H9 (cell line): ENCODE measurements around the gene OSTF1. TPM values are rescaled to one million over a fixed set of nuclear protein-coding genes. Genes with fewer than 3 reads are reported as not detected.

Source experiments
- DNase-seq: peaks from one replicate; pipeline ENCODE4 v3.0.0-alpha.2; 2017
- H2AFZ ChIP-seq: one replicate; pipeline ENCODE4 v1.6.1; 2013; ENCODE audit warnings: mild to moderate bottlenecking, low read length, control low read depth, moderate library complexity
- H2AK5ac ChIP-seq: 2 replicates; pipeline ENCODE4 v1.6.1; 2013; ENCODE audit warnings: low read length, control low read depth, mixed read lengths; ENCODE audit not compliant: insufficient read length
- H2BK120ac ChIP-seq: one replicate; pipeline ENCODE4 v1.6.1; 2013; ENCODE audit warnings: low read depth, mild to moderate bottlenecking, low read length, control low read depth, inconsistent platforms; ENCODE audit not compliant: poor library complexity, severe bottlenecking
- H2BK12ac ChIP-seq: 2 replicates; pipeline ENCODE4 v1.6.1; 2013; ENCODE audit warnings: low read length, control low read depth, mixed read lengths, low read depth; ENCODE audit not compliant: insufficient read length
- H2BK15ac ChIP-seq: 2 replicates; pipeline ENCODE4 v1.6.1; 2013; ENCODE audit warnings: low read depth, low read length, control low read depth
- H2BK20ac ChIP-seq: one replicate; pipeline ENCODE4 v1.6.1; 2013; ENCODE audit warnings: low read depth, mild to moderate bottlenecking, low read length, control low read depth, inconsistent platforms; ENCODE audit not compliant: poor library complexity, severe bottlenecking
- H2BK5ac ChIP-seq: 2 replicates; pipeline ENCODE4 v1.6.1; 2013; ENCODE audit warnings: low read length, control low read depth, mixed read lengths; ENCODE audit not compliant: insufficient read length
- H3K14ac ChIP-seq: 2 replicates; pipeline ENCODE4 v1.6.1; 2013; ENCODE audit warnings: low read length, control low read depth; ENCODE audit not compliant: insufficient read depth
- H3K18ac ChIP-seq: 2 replicates; pipeline ENCODE4 v1.6.1; 2013; ENCODE audit warnings: low read depth, mild to moderate bottlenecking, mixed read lengths, low read length, control low read depth; ENCODE audit not compliant: insufficient read length
- H3K23ac ChIP-seq: 2 replicates; pipeline ENCODE4 v1.6.1; 2013; ENCODE audit warnings: low read length, control low read depth, mixed read lengths, low read depth; ENCODE audit not compliant: insufficient read length
- H3K23me2 ChIP-seq: 2 replicates; pipeline ENCODE4 v1.6.1; 2013; ENCODE audit warnings: low read depth, mild to moderate bottlenecking, mixed read lengths, low read length, control low read depth; ENCODE audit not compliant: insufficient read length, poor library complexity, severe bottlenecking
- H3K27ac ChIP-seq: 2 replicates; pipeline ENCODE4 v1.5.1; 2013; ENCODE audit warnings: low read length, control low read depth, mixed read lengths, low read depth; ENCODE audit not compliant: insufficient read length
- H3K27me3 ChIP-seq: 2 replicates; pipeline ENCODE4 v1.6.1; 2013; ENCODE audit warnings: low read length, control low read depth, inconsistent platforms; ENCODE audit not compliant: insufficient read depth
- H3K4ac ChIP-seq: 2 replicates; pipeline ENCODE4 v1.6.1; 2013; ENCODE audit warnings: low read depth, mild to moderate bottlenecking, control low read depth, inconsistent platforms, low read length, moderate library complexity
- H3K4me1 ChIP-seq: 2 replicates; pipeline ENCODE4 v1.6.1; 2013; ENCODE audit warnings: low read length, control low read depth, inconsistent platforms; ENCODE audit not compliant: insufficient read depth
- H3K4me2 ChIP-seq: 2 replicates; pipeline ENCODE4 v1.6.1; 2013; ENCODE audit warnings: low read length, control low read depth, mixed read lengths; ENCODE audit not compliant: insufficient read length, insufficient read depth
- H3K56ac ChIP-seq: 2 replicates; pipeline ENCODE4 v1.6.1; 2013; ENCODE audit warnings: low read depth, mild to moderate bottlenecking, mixed read lengths, low read length, control low read depth; ENCODE audit not compliant: insufficient read length
- H3K79me1 ChIP-seq: 2 replicates; pipeline ENCODE4 v1.6.1; 2013; ENCODE audit warnings: low read depth, mild to moderate bottlenecking, moderate library complexity, low read length, control low read depth, inconsistent platforms; ENCODE audit not compliant: insufficient read depth, poor library complexity, severe bottlenecking
- H3K79me2 ChIP-seq: 2 replicates; pipeline ENCODE4 v1.6.1; 2013; ENCODE audit warnings: low read length, control low read depth, inconsistent platforms; ENCODE audit not compliant: insufficient read depth
- H3K9ac ChIP-seq: 2 replicates; pipeline ENCODE4 v1.6.1; 2013; ENCODE audit warnings: low read length, control low read depth, mixed read lengths; ENCODE audit not compliant: insufficient read length; ENCODE audit errors: extremely low read depth
- H3K9me3 ChIP-seq: one replicate; pipeline ENCODE4 v1.6.1; 2013; ENCODE audit warnings: low read depth, low read length, inconsistent platforms; ENCODE audit not compliant: control insufficient read depth
- H3T11ph ChIP-seq: one replicate; pipeline ENCODE4 v1.6.1; 2013; ENCODE audit warnings: mild to moderate bottlenecking, low read length, control low read depth, inconsistent platforms
- H4K20me1 ChIP-seq: one replicate; pipeline ENCODE4 v1.6.1; 2013; ENCODE audit not compliant: control insufficient read depth, insufficient read length, insufficient read depth
- H4K5ac ChIP-seq: 2 replicates; pipeline ENCODE4 v1.6.1; 2013; ENCODE audit warnings: low read depth, mild to moderate bottlenecking, mixed read lengths, low read length, control low read depth; ENCODE audit not compliant: insufficient read length
- H4K8ac ChIP-seq: replicated peaks from 2 replicates; pipeline ENCODE4 v1.6.1; 2013; ENCODE audit warnings: low read length, control low read depth, mixed read lengths, low read depth; ENCODE audit not compliant: insufficient read length
- H4K91ac ChIP-seq: 2 replicates; pipeline ENCODE4 v1.6.1; 2013; ENCODE audit warnings: low read depth, mild to moderate bottlenecking, moderate library complexity, mixed read lengths, low read length, control low read depth; ENCODE audit not compliant: insufficient read length
- H3K27ac Mint-ChIP-seq, 3 experiments: 2 replicates in 2 of 3; 3 replicates in 1 of 3; pipeline ENCODE4 v1.8.0; 2020 to 2021; ENCODE audit warnings: mixed read lengths in 3 of 3, mild to moderate bottlenecking in 1 of 3, moderate library complexity in 1 of 3
- H3K27me3 Mint-ChIP-seq: 2 replicates; pipeline ENCODE4 v1.8.0; 2021; ENCODE audit warnings: low read depth, mild to moderate bottlenecking, moderate library complexity, mixed read lengths
- H3K36me3 Mint-ChIP-seq, 3 experiments: 2 replicates in 2 of 3; 3 replicates in 1 of 3; pipeline ENCODE4 v1.8.0; 2020 to 2021; ENCODE audit warnings: low read depth in 3 of 3, mixed read lengths in 3 of 3; ENCODE audit not compliant: insufficient read depth in 1 of 3
- H3K4me1 Mint-ChIP-seq, 2 experiments: 2 replicates each; pipeline ENCODE4 v1.8.0; 2020; ENCODE audit warnings: mixed read lengths in 2 of 2
- H3K4me3 Mint-ChIP-seq, 2 experiments: 2 replicates in 1 of 2; 3 replicates in 1 of 2; pipeline ENCODE4 v1.8.0; 2020 to 2021; ENCODE audit warnings: mild to moderate bottlenecking in 2 of 2, mixed read lengths in 2 of 2, moderate library complexity in 1 of 2
- H3K9me3 Mint-ChIP-seq, 2 experiments: 2 replicates in 1 of 2; 3 replicates in 1 of 2; pipeline ENCODE4 v1.8.0; 2020; ENCODE audit warnings: mild to moderate bottlenecking in 2 of 2, mixed read lengths in 2 of 2, moderate library complexity in 1 of 2
- CTCF ChIP-seq: fragments of 200-600 bp; sonication (generic); conservative IDR thresholded peaks from 3 replicates; pipeline ENCODE4 v1.8.0; 2021; ENCODE audit warnings: antibody characterized with exemption, mild to moderate bottlenecking
- WGBS: extraction: QIAGEN DNeasy Blood & Tissue Kit; methylation state at CpG from one replicate; pipeline ENCODE4 v1.1.7; 2013; ENCODE audit warnings: missing lambda C conversion rate, low lambda C conversion rate, mixed read lengths; ENCODE audit not compliant: insufficient read length; ENCODE audit errors: extremely low coverage; 5-methylcytosine and 5-hydroxymethylcytosine counted together
- total RNA-seq: library from RNA; stranded (reverse); gene quantifications from 2 replicates; pipeline ENCODE4 v1.2.1, GENCODE V29; 2021

Gene OSTF1
- total RNA-seq, 1 experiment from 2014 or later, result 16.1 TPM

- no peak for DNase-seq
- H3K14ac ChIP-seq, result no peak overlapping the region
- no peak overlapping the region for H4K8ac ChIP-seq
- H3K27me3 ChIP-seq, result no peaks in the 10 kb centered on the region
- no peak overlapping the region for H4K91ac ChIP-seq
- no peak overlapping the region for H2BK12ac ChIP-seq
- no peaks in the 10 kb centered on the region for H3K4me1 ChIP-seq
- H2BK5ac ChIP-seq, result no peak overlapping the region
- no peak overlapping the region for H3T11ph ChIP-seq
- Mint-ChIP-seq H3K9me3 (peaks cover 18 to 23% of the 10 kb centered on the region in 2 experiments), H3K4me1 (no peaks in the 10 kb centered on the region), H3K27me3 (no peaks in the 10 kb centered on the region), H3K36me3 (peaks cover 0 to 7% (median 2%) of the 10 kb centered on the region in 3 experiments; a peak in 3 of 7 replicates), H3K4me3 (no peak overlapping the region), H3K27ac (no peak overlapping the region)
- H3K18ac ChIP-seq, result no peak overlapping the region
- H2BK15ac ChIP-seq, result no peak overlapping the region
- peaks cover 3% of the 10 kb centered on the region for H4K20me1 ChIP-seq
- H3K23me2 ChIP-seq, result no peaks in the 10 kb centered on the region
- H3K79me2 ChIP-seq, result no peaks in the 10 kb centered on the region
- no peak overlapping the region for H3K56ac ChIP-seq
- no peak overlapping the region for H2BK120ac ChIP-seq
- H2AFZ ChIP-seq, result no peak overlapping the region
- H3K27ac ChIP-seq, result no peak overlapping the region
- H3K9ac ChIP-seq, result no peak overlapping the region
- no CpG with 5 or more reads among the region's 2 CpGs for WGBS
- no peak overlapping the region for H3K4ac ChIP-seq
- H3K4me2 ChIP-seq, result no peak overlapping the region
- H2BK20ac ChIP-seq, result no peak overlapping the region
- H3K79me1 ChIP-seq, result no peaks in the 10 kb centered on the region
- H2AK5ac ChIP-seq, result no peak overlapping the region
- no peak overlapping the region for H3K23ac ChIP-seq
- H3K9me3 ChIP-seq, result no peaks in the 10 kb centered on the region
- TF ChIP-seq CTCF, result no peak
- H4K5ac ChIP-seq, result no peak overlapping the region
Measured at GRCh38 chr9:75061169-75061568, 27.1 kb upstream of the OSTF1 start.
